GM12873 (cell line): Measurements from ENCODE around the gene GLRX.

Source experiments
- TF ChIP-seq, protein P1 (sequence below): IDR thresholded peaks from 2 replicates; pipeline ENCODE4 v1.5.1; 2012; ENCODE audit warnings: low read depth, mild to moderate bottlenecking, moderate library complexity, low read length, control low read depth; ENCODE audit not compliant: insufficient read depth; ENCODE audit errors: missing control alignments

Gene GLRX

DNA sequence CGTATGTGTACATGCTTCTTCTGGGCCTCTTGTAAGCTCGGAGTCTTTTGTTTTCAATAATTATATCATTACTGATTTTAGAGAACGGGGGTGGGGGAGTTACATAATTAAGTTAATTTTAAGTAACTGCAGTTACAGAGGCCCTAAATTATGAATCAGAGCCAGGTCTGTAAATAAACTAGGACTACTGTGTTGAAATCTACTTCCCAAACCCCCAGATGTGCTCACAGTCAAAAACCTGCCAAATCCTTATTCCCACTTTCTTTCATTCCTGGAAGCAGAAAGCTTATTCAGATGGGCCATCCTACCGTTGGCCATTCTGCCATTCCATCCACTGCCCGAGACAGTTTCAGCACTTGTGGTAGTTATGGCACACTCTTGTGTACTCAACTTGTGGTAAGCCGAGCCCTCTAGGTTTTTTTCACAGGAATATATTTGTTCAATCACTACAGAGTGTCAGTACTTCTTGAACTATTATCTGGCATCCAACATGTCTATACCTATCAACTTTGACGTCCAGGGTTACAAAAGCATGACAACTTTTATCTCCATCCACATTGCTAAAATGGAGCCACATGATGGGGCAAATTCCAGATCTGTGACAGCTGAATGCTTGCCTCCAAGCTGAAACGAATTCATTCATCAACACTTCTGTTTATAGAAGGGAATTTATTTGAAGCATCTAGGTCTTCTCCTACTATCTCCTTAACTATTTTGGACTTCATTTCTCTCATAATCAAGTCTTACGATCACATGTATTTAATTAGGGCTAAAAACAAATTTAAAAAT is 37.8 kb downstream of the GLRX start:
- TF ChIP-seq, protein P1, sequence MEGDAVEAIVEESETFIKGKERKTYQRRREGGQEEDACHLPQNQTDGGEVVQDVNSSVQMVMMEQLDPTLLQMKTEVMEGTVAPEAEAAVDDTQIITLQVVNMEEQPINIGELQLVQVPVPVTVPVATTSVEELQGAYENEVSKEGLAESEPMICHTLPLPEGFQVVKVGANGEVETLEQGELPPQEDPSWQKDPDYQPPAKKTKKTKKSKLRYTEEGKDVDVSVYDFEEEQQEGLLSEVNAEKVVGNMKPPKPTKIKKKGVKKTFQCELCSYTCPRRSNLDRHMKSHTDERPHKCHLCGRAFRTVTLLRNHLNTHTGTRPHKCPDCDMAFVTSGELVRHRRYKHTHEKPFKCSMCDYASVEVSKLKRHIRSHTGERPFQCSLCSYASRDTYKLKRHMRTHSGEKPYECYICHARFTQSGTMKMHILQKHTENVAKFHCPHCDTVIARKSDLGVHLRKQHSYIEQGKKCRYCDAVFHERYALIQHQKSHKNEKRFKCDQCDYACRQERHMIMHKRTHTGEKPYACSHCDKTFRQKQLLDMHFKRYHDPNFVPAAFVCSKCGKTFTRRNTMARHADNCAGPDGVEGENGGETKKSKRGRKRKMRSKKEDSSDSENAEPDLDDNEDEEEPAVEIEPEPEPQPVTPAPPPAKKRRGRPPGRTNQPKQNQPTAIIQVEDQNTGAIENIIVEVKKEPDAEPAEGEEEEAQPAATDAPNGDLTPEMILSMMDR: no peak

DNA sequence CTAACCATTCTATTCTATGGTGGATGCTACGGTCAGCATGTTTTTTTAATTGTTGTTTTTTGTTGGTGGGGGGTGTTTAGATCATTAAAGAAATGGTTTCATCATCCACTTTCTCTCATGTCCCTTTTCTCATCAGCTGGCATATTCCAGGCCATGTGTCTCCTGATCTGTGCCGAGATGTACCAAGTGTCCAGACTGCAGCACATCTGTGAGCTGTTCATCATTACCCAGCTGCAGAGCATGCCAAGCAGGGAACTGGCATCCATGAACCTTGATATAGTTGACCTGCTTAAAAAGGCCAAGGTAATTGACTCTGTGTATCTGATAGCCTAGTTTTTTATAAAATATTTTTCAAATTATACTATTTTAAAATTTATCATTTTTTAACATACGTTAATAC is 38.9 kb downstream of the GLRX start:
- TF ChIP-seq, protein P1: no peak

- TF ChIP-seq, protein P1: no peak
Observed at GRCh38 chr5:95782181-95782580, 40.3 kb downstream of the GLRX start.

- TF ChIP-seq, protein P1: peak; percentile 89
Observed at GRCh38 chr5:95781101-95781583, 41.4 kb downstream of the GLRX start.

GRCh38 chr5:95780597-95780996 is 41.9 kb downstream of the GLRX start:
- TF ChIP-seq, protein P1: no peak

DNA sequence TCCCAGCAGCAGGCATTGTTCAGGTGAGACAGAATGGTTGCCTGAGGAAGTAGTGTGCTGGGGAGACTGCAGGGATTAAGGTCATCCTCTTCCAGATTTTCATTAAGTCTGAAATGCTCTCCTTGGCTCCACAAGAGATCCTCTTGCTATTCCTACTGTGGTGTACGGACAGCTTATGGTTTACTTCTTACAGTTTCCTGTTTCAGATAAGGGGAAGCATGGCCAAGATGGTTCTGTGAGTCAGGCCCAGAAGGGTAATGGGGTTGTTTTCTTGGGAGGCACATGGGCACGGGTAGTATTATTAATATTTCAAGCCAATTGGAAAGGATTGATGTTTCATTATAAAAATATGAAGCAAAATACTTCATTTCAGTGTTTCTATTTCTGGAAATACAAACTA is 42.9 kb downstream of the GLRX start:
- TF ChIP-seq, protein P1: no peak

DNA sequence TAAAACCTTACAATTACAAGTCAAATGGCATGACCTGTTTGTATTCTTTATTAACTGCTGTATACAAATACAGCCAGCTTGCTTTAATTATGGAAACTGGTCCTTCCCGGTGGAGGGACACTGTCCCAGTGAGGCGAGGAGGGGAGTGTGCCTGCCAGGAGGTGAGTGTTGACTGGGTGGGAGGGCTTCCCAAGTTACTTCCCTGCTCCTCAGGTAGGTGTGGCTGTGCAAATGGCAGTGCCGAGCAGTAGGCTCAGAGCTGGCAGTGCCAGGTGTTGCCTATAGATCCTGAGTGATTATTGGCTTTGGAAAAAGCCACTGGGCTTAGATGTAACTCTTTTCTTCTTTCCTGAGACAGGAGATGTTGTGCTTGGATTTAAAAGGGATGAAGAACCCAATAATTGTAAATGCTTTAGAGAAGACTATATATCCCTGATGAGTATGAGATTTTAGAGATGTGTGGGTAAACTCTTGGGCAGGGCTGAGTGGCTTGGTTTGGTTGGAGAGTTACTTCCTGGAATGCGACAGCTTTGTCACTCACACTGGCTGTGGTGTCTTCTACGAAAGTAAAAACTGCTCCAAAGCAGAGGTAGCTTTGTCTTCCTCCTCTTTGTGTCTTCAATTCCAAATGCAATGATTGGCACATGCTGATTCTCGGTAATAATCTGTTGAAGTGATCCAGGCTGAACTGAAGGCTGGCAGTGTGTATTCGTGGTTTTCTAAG is 43.7 kb downstream of the GLRX start:
- TF ChIP-seq, protein P1: no peak
